Smooth muscle cell of bladder (primary cell): ENCODE measurements around the gene NAP1L1. TPM values are rescaled to one million over a fixed set of nuclear protein-coding genes. Genes with fewer than 3 reads are reported as not detected.

Experiments
- total RNA-seq: library from RNA; depleted of rRNA; stranded (reverse); fragments of >200 nt; gene quantifications from 2 replicates; pipeline ENCODE4 v1.2.3, GENCODE V29; 2014

NAP1L1 gene
- total RNA-seq, result 179 and 213 TPM in 2 replicates

GRCh38 chr12:76083904-76084862 lies at the start of gene NAP1L1:
Gene NAP1L1, minus strand, starts transcription at chr12:76084685. Its CDS starts 10,466 bp downstream, at chr12:76074219.

GRCh38 chr12:76031414-76032042 lies 53.0 kb downstream of the NAP1L1 start, which contains the start of gene PHLDA1:
Gene PHLDA1, minus strand, starts transcription at chr12:76031776.

Other genes starting within 250 kb of the NAP1L1 start
- gene PHLDA1, start 52.9 kb downstream of the NAP1L1 start, total RNA-seq, result 39.1 and 40.9 TPM in 2 replicates